Bronchial epithelial cell (primary cell): ENCODE results near the gene FCHSD1. TPM values are rescaled to one million over a fixed set of nuclear protein-coding genes. Genes with fewer than 3 reads are reported as not detected.

Experiments used
- DNase-seq: peaks from one replicate; pipeline ENCODE4 v3.0.0-alpha.2; 2010; ENCODE audit warnings: low read depth
- FAIRE-seq: peaks from 2 replicates; lab custom pipeline; 2011; peaks lifted over from hg19 to GRCh38; lab: Jason Lieb, UNC
- H3K27me3 ChIP-seq: 2 replicates; pipeline ENCODE4 v1.5.1; 2011; ENCODE audit warnings: low read length; ENCODE audit not compliant: control insufficient read depth, insufficient read depth
- H3K36me3 ChIP-seq: 2 replicates; pipeline ENCODE4 v1.5.1; 2011; ENCODE audit warnings: low read length; ENCODE audit not compliant: control insufficient read depth, insufficient read depth
- H3K4me3 ChIP-seq: 2 replicates; pipeline ENCODE4 v1.5.1; 2011; ENCODE audit warnings: mild to moderate bottlenecking, low read depth, low read length, control low read depth
- total RNA-seq: library from RNA; depleted of rRNA; stranded (reverse); fragments of >200 nt; gene quantifications from 2 replicates; pipeline ENCODE4 v1.2.1, GENCODE V29; 2014
- TF ChIP-seq, protein P1 (sequence below): IDR thresholded peaks from 2 replicates; pipeline ENCODE4 v1.5.1; 2011; ENCODE audit warnings: mild to moderate bottlenecking, moderate library complexity, low read length, control low read depth, inconsistent platforms; ENCODE audit not compliant: insufficient read depth, severe bottlenecking

Gene FCHSD1
- total RNA-seq, 1 donor from 2014 or later = 14.2 TPM

DNA sequence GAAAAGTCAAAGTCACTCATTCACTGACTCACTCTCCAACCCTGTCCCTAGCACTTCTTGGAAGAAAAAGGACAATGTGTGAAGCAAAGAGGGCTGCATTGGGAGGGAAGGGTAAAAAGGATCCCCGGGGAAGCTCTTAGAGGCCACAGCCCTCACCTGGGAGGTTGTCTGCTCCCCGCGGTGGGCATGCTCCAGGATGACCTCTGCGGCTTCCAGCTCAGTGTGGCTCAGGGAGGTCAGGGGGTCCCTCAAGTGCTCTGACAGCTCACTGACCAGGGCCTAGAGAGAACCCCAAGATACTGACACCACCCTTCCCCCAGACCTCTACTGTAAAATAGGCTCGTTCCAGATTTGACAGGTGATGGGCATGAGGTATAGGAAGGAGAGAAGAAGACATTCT, 4.0 kb downstream of the FCHSD1 start:
- no peak overlapping the region for H3K4me3 ChIP-seq
- H3K27me3 ChIP-seq = no peaks in the 10 kb centered on the region
- no peak for FAIRE-seq
- TF ChIP-seq, protein P1, sequence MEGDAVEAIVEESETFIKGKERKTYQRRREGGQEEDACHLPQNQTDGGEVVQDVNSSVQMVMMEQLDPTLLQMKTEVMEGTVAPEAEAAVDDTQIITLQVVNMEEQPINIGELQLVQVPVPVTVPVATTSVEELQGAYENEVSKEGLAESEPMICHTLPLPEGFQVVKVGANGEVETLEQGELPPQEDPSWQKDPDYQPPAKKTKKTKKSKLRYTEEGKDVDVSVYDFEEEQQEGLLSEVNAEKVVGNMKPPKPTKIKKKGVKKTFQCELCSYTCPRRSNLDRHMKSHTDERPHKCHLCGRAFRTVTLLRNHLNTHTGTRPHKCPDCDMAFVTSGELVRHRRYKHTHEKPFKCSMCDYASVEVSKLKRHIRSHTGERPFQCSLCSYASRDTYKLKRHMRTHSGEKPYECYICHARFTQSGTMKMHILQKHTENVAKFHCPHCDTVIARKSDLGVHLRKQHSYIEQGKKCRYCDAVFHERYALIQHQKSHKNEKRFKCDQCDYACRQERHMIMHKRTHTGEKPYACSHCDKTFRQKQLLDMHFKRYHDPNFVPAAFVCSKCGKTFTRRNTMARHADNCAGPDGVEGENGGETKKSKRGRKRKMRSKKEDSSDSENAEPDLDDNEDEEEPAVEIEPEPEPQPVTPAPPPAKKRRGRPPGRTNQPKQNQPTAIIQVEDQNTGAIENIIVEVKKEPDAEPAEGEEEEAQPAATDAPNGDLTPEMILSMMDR = no peak
- peaks cover 8% of the 10 kb centered on the region for H3K36me3 ChIP-seq
- DNase-seq = no peak

DNA sequence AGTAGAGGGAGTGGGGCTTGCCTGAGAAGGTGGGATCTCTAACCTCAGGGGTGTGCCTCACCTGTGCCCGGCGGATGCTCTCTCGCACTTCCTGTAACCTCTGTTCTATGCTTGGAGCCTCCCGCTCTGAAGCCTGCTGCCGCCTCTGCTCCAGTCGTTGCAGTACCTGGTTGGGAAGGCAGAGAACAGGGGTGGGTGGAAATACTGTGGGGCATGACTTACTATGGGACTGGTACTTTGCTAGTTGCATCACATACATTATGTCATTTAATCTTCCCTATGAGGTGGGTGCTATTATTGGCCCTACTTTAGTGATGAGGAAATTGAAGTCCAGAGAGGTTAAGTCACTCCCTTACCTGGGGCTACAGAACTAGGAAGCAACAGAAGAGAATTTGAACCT, 5.2 kb downstream of the FCHSD1 start:
- FAIRE-seq (no peak), DNase-seq (peak; percentile 84)
- no peaks in the 10 kb centered on the region for H3K27me3 ChIP-seq
- H3K4me3 ChIP-seq = no peak overlapping the region
- peaks cover 8% of the 10 kb centered on the region for H3K36me3 ChIP-seq
- TF ChIP-seq, protein P1 = no peak

DNA sequence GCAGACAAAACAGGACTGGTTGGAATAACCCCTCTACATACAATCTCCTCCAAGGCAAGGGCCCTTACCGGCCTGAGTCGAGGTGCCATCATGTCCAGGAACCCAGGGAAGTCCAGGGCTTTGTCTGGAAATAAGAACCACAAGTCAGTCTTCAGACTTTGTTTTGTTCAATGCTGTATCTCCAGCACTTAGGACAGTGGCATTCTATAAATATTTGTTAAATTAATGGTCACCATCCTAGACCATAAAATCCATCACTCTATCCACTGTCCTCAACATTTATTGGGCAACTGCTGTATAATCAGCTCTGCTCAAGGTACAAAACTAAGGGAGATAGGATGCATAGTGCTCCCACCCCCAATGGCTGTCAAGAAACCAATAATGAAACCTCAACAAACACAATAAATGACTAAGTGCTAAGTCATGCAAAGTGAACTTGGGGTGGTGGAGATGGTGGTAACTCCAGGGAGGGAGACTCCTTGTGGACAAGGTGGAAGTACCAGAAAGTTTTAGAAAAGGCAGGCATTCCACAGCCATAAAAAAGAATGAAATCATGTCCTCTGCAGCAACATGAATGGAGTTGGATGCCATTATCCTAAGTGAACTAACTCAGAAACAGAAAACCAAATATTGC, 9.5 kb downstream of the FCHSD1 start:
- no peak overlapping the region for H3K4me3 ChIP-seq
- TF ChIP-seq, protein P1 = peak; percentile 34
- DNase-seq (peak; percentile 87), FAIRE-seq (no peak)
- no peaks in the 10 kb centered on the region for H3K27me3 ChIP-seq
- H3K36me3 ChIP-seq = peaks cover 5% of the 10 kb centered on the region

DNA sequence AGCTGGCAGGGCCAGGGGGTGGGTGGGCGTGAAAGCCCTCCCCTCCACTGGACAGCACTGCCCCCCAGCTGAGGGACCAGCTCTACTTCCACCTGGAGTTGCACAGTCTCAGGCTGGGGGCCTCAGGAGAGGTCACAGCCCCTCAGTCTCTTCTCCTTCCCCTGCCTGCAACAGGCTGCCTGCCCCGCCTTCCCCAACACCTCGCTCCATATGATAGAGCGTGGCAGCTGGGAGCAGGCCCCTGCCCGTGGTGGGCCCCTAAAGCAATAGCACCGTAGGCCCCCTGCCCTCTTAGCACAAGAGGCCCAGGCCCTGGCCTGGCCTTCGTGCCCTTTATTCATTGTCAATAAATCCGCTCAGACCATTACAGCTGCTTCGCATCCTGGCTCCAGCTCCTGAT, 10.5 kb downstream of the FCHSD1 start:
- TF ChIP-seq, protein P1 = no peak
- no peak overlapping the region for H3K4me3 ChIP-seq
- no peaks in the 10 kb centered on the region for H3K27me3 ChIP-seq
- H3K36me3 ChIP-seq = peaks cover 3% of the 10 kb centered on the region
- no peak for DNase-seq
- no peak for FAIRE-seq

DNA sequence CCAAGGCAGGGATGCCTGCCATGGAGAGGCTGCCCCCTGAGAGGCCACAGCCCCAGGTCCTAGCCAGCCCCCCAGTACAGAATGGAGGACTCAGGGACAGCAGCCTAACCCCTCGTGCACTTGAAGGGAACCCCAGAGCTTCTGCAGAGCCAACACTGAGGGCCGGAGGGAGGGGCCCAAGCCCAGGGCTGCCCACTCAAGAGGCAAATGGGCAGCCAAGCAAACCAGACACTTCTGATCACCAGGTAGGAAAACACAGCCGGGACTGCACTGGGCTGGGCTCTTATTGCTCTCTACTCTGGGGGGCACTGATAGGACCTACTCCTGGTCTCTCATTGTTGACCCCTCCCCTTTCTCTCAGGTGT, 11.2 kb downstream of the FCHSD1 start:
- TF ChIP-seq, protein P1 = no peak
- no peak for FAIRE-seq
- H3K4me3 ChIP-seq = no peak overlapping the region
- DNase-seq = no peak
- H3K36me3 ChIP-seq = peaks cover 3% of the 10 kb centered on the region
- H3K27me3 ChIP-seq = no peaks in the 10 kb centered on the region
